CD8-positive, alpha-beta memory T cell (primary cell): ENCODE data around the gene SERTM1. TPM values are rescaled to one million over a fixed set of nuclear protein-coding genes. Genes with fewer than 3 reads are reported as not detected.

ENCODE experiments used
- CTCF ChIA-PET: fragments of 350-600 bp; sonication (Branson Sonifier 250); formaldehyde crosslinking; loops from one replicate; lab custom pipeline; 2021; ENCODE audit warnings: antibody characterized with exemption; lab: Charles Lee
- POLR2A ChIA-PET: fragments of 350-600 bp; sonication (Branson Sonifier 250); formaldehyde crosslinking; loops from one replicate; lab custom pipeline; 2021; ENCODE audit warnings: antibody characterized with exemption; lab: Charles Lee
- DNase-seq, 5 donors: peaks; one replicate each; pipeline versions ENCODE4 v3.0.0 to v3.0.0-alpha.2; 2020 to 2022; ENCODE audit warnings: mixed read lengths in 1 of 5
- H3K27ac ChIP-seq: one replicate; pipeline ENCODE4 v1.7.0; 2013; ENCODE audit warnings: low read depth, mild to moderate bottlenecking, low read length, moderate library complexity
- H3K27me3 ChIP-seq: 2 replicates; pipeline ENCODE4 v1.7.0; 2013; ENCODE audit warnings: low read length, mild to moderate bottlenecking; ENCODE audit not compliant: insufficient read depth, poor library complexity, severe bottlenecking
- H3K36me3 ChIP-seq: 2 replicates; pipeline ENCODE4 v1.7.0; 2013; ENCODE audit warnings: mild to moderate bottlenecking, low read length, moderate library complexity; ENCODE audit not compliant: insufficient read depth
- H3K4me1 ChIP-seq: 2 replicates; pipeline ENCODE4 v1.7.0; 2013; ENCODE audit warnings: mild to moderate bottlenecking, low read length, moderate library complexity; ENCODE audit not compliant: insufficient read depth
- H3K4me3 ChIP-seq: 2 replicates; pipeline ENCODE4 v1.7.0; 2013; ENCODE audit warnings: mild to moderate bottlenecking, low read length
- H3K9me3 ChIP-seq: 2 replicates; pipeline ENCODE4 v1.7.0; 2013; ENCODE audit warnings: mild to moderate bottlenecking, low read length
- H3K27ac Mint-ChIP-seq, 8 donors: one replicate each; pipeline ENCODE4 v1.8.0; 2020 to 2021; ENCODE audit warnings: mixed read lengths in 8 of 8, mild to moderate bottlenecking in 6 of 8, inconsistent platforms in 3 of 8, moderate library complexity in 3 of 8
- H3K27me3 Mint-ChIP-seq, 2 donors: one replicate each; pipeline ENCODE4 v1.8.0; 2020 to 2021; ENCODE audit warnings: mixed read lengths in 2 of 2, mild to moderate bottlenecking in 1 of 2, moderate library complexity in 1 of 2
- H3K36me3 Mint-ChIP-seq, 3 donors: one replicate each; pipeline ENCODE4 v1.8.0; 2020 to 2021; ENCODE audit warnings: mixed read lengths in 3 of 3, inconsistent platforms in 1 of 3, mild to moderate bottlenecking in 1 of 3
- H3K4me1 Mint-ChIP-seq, 3 donors: one replicate each; pipeline ENCODE4 v1.8.0; 2020 to 2021; ENCODE audit warnings: mixed read lengths in 3 of 3, inconsistent platforms in 1 of 3, mild to moderate bottlenecking in 1 of 3
- H3K4me3 Mint-ChIP-seq, 7 donors: one replicate each; pipeline ENCODE4 v1.8.0; 2020 to 2021; ENCODE audit warnings: mixed read lengths in 7 of 7, mild to moderate bottlenecking in 6 of 7, moderate library complexity in 4 of 7, inconsistent platforms in 2 of 7
- H3K9me3 Mint-ChIP-seq, 5 donors: one replicate each; pipeline ENCODE4 v1.8.0; 2020 to 2022; ENCODE audit warnings: mixed read lengths in 5 of 5, mild to moderate bottlenecking in 3 of 5, moderate library complexity in 2 of 5, inconsistent platforms in 1 of 5
- polyA plus RNA-seq: library from polyadenylated mRNA; unstranded; fragments of 300-500 nt; fragmentation: Illumina TruSeq; gene quantifications from one replicate; pipeline ENCODE4 v1.2.3, GENCODE V29; 2021
- total RNA-seq, 2 experiments: library from RNA; stranded (reverse); gene quantifications; one replicate each; pipeline ENCODE4 v1.2.3, GENCODE V29; 2021

Gene SERTM1
- total and polyA plus RNA-seq, 3 experiments from 2014 or later = not detected

- DNase-seq = no peak
- H3K27me3 Mint-ChIP-seq = peaks cover 4 to 5% of the 10 kb centered on the region in 2 donors
- no peaks in the 10 kb centered on the region for H3K4me1 Mint-ChIP-seq
- no peaks in the 10 kb centered on the region for H3K9me3 Mint-ChIP-seq
- H3K4me3 Mint-ChIP-seq = no peak overlapping the region
- no peak overlapping the region for H3K4me3 ChIP-seq
- no peaks in the 10 kb centered on the region for H3K4me1 ChIP-seq
- POLR2A ChIA-PET = no interaction called here
- CTCF ChIA-PET = no interaction called here
- no peaks in the 10 kb centered on the region for H3K9me3 ChIP-seq
- H3K36me3 ChIP-seq = no peaks in the 10 kb centered on the region
- no peaks in the 10 kb centered on the region for H3K27me3 ChIP-seq
- no peak overlapping the region for H3K27ac ChIP-seq
- H3K36me3 Mint-ChIP-seq = no peaks in the 10 kb centered on the region
- no peak overlapping the region for H3K27ac Mint-ChIP-seq
Measured at GRCh38 chr13:36715841-36716240, 42.0 kb downstream of the SERTM1 start.

- H3K27ac Mint-ChIP-seq = no peak overlapping the region
- Histone ChIP-seq H3K27me3 (no peaks in the 10 kb centered on the region), H3K27ac (no peak overlapping the region), H3K4me3 (no peak overlapping the region), H3K4me1 (no peaks in the 10 kb centered on the region), H3K36me3 (no peaks in the 10 kb centered on the region), H3K9me3 (no peaks in the 10 kb centered on the region)
- H3K4me1 Mint-ChIP-seq = no peaks in the 10 kb centered on the region
- H3K4me3 Mint-ChIP-seq = no peak overlapping the region
- H3K36me3 Mint-ChIP-seq = no peaks in the 10 kb centered on the region
- ChIA-PET CTCF (no interaction called here), POLR2A (no interaction called here)
- H3K9me3 Mint-ChIP-seq = no peaks in the 10 kb centered on the region
- DNase-seq = no peak
- peaks cover 13% of the 10 kb centered on the region in 2 donors for H3K27me3 Mint-ChIP-seq
Measured at GRCh38 chr13:36717017-36717416, 43.2 kb downstream of the SERTM1 start.

GRCh38 chr13:36717966-36718545 lies 44.2 kb downstream of the SERTM1 start:
- Histone ChIP-seq H3K4me3 (no peak overlapping the region), H3K36me3 (no peaks in the 10 kb centered on the region), H3K27me3 (no peaks in the 10 kb centered on the region), H3K4me1 (no peaks in the 10 kb centered on the region), H3K27ac (no peak overlapping the region), H3K9me3 (no peaks in the 10 kb centered on the region)
- POLR2A ChIA-PET = no interaction called here
- no peak overlapping the region for H3K4me3 Mint-ChIP-seq
- H3K9me3 Mint-ChIP-seq = no peaks in the 10 kb centered on the region
- no peaks in the 10 kb centered on the region for H3K36me3 Mint-ChIP-seq
- H3K4me1 Mint-ChIP-seq = no peaks in the 10 kb centered on the region
- no peak for DNase-seq
- H3K27ac Mint-ChIP-seq = no peak overlapping the region
- CTCF ChIA-PET = no interaction called here
- H3K27me3 Mint-ChIP-seq = peaks cover 11 to 13% of the 10 kb centered on the region in 2 donors

- Histone ChIP-seq H3K36me3 (no peaks in the 10 kb centered on the region), H3K27ac (no peak overlapping the region), H3K4me1 (no peaks in the 10 kb centered on the region), H3K27me3 (no peaks in the 10 kb centered on the region), H3K4me3 (no peak overlapping the region), H3K9me3 (no peaks in the 10 kb centered on the region)
- Mint-ChIP-seq H3K9me3 (no peaks in the 10 kb centered on the region), H3K27me3 (peaks cover 11 to 13% of the 10 kb centered on the region in 2 donors), H3K4me1 (no peaks in the 10 kb centered on the region), H3K4me3 (no peak overlapping the region), H3K27ac (no peak overlapping the region), H3K36me3 (no peaks in the 10 kb centered on the region)
- ChIA-PET CTCF (no interaction called here), POLR2A (no interaction called here)
- DNase-seq = no peak
Measured at GRCh38 chr13:36718686-36719085, 44.9 kb downstream of the SERTM1 start.

- peaks cover 8 to 13% of the 10 kb centered on the region in 2 donors for H3K27me3 Mint-ChIP-seq
- H3K9me3 Mint-ChIP-seq = no peaks in the 10 kb centered on the region
- ChIA-PET POLR2A (no interaction called here), CTCF (no interaction called here)
- no peaks in the 10 kb centered on the region for H3K36me3 Mint-ChIP-seq
- DNase-seq = no peak
- no peaks in the 10 kb centered on the region for H3K36me3 ChIP-seq
- H3K4me1 Mint-ChIP-seq = no peaks in the 10 kb centered on the region
- no peaks in the 10 kb centered on the region for H3K9me3 ChIP-seq
- no peaks in the 10 kb centered on the region for H3K4me1 ChIP-seq
- no peak overlapping the region for H3K27ac ChIP-seq
- no peak overlapping the region for H3K4me3 Mint-ChIP-seq
- no peaks in the 10 kb centered on the region for H3K27me3 ChIP-seq
- no peak overlapping the region for H3K27ac Mint-ChIP-seq
- H3K4me3 ChIP-seq = no peak overlapping the region
Measured at GRCh38 chr13:36724141-36724540, 50.3 kb downstream of the SERTM1 start.

- Mint-ChIP-seq H3K27me3 (peaks cover 8 to 12% of the 10 kb centered on the region in 2 donors), H3K4me1 (no peaks in the 10 kb centered on the region), H3K36me3 (no peaks in the 10 kb centered on the region), H3K27ac (no peak overlapping the region), H3K4me3 (no peak overlapping the region), H3K9me3 (no peaks in the 10 kb centered on the region)
- ChIA-PET CTCF (no interaction called here), POLR2A (no interaction called here)
- no peak for DNase-seq
- Histone ChIP-seq H3K27me3 (no peaks in the 10 kb centered on the region), H3K36me3 (no peaks in the 10 kb centered on the region), H3K9me3 (no peaks in the 10 kb centered on the region), H3K27ac (no peak overlapping the region), H3K4me3 (no peak overlapping the region), H3K4me1 (no peaks in the 10 kb centered on the region)
Measured at GRCh38 chr13:36725936-36726335, 52.1 kb downstream of the SERTM1 start.

GRCh38 chr13:36728006-36728405 lies 54.2 kb downstream of the SERTM1 start:
- no peak overlapping the region for H3K4me3 ChIP-seq
- no peak overlapping the region for H3K27ac Mint-ChIP-seq
- no peaks in the 10 kb centered on the region for H3K27me3 ChIP-seq
- ChIA-PET CTCF (no interaction called here), POLR2A (no interaction called here)
- H3K9me3 ChIP-seq = no peaks in the 10 kb centered on the region
- no peaks in the 10 kb centered on the region for H3K4me1 ChIP-seq
- H3K4me1 Mint-ChIP-seq = no peaks in the 10 kb centered on the region
- no peaks in the 10 kb centered on the region for H3K36me3 ChIP-seq
- no peaks in the 10 kb centered on the region for H3K9me3 Mint-ChIP-seq
- H3K36me3 Mint-ChIP-seq = no peaks in the 10 kb centered on the region
- no peak for DNase-seq
- H3K27ac ChIP-seq = no peak overlapping the region
- peaks cover 0 to 4% of the 10 kb centered on the region in 2 donors for H3K27me3 Mint-ChIP-seq
- H3K4me3 Mint-ChIP-seq = no peak overlapping the region

GRCh38 chr13:36736119-36736726 lies 62.4 kb downstream of the SERTM1 start:
- Mint-ChIP-seq H3K27me3 (peaks cover 0 to 2% of the 10 kb centered on the region in 2 donors), H3K36me3 (no peaks in the 10 kb centered on the region), H3K27ac (no peak overlapping the region), H3K9me3 (no peaks in the 10 kb centered on the region), H3K4me3 (no peak overlapping the region), H3K4me1 (no peaks in the 10 kb centered on the region)
- H3K9me3 ChIP-seq = no peaks in the 10 kb centered on the region
- H3K36me3 ChIP-seq = no peaks in the 10 kb centered on the region
- H3K27me3 ChIP-seq = no peaks in the 10 kb centered on the region
- ChIA-PET POLR2A (no interaction called here), CTCF (interaction anchor here (0.9 kb wide), 1 partner anchor 9 kb away, joined by 3 read pairs; no protein-coding TSS in a partner anchor)
- no peaks in the 10 kb centered on the region for H3K4me1 ChIP-seq
- peak in 2 of 5 donors; percentile 3 to 16 for DNase-seq
- no peak overlapping the region for H3K4me3 ChIP-seq
- H3K27ac ChIP-seq = no peak overlapping the region
